Panc1 (cell line): Measurements from ENCODE around the gene ATIC.

Experiments used
- CTCF ChIP-seq: fragments of 450-650 bp; IDR thresholded peaks from 2 replicates; pipeline ENCODE4 v1.5.1; 2017; ENCODE audit warnings: mild to moderate bottlenecking
- POLR2AphosphoS5 ChIP-seq: IDR thresholded peaks from 2 replicates; pipeline ENCODE4 v1.6.1; 2012; ENCODE audit warnings: mild to moderate bottlenecking, low read depth, low read length, moderate library complexity
- REST ChIP-seq, 2 experiments: IDR thresholded peaks; 2 replicates each; pipeline ENCODE4 v1.6.1; 2011 to 2012; ENCODE audit warnings: low read depth in 2 of 2, control low read depth in 1 of 2, low read length in 1 of 2, mild to moderate bottlenecking in 1 of 2, moderate library complexity in 1 of 2; ENCODE audit not compliant: insufficient read depth in 1 of 2

GRCh38 chr2:215379039-215379438 is 67.2 kb downstream of the ATIC start:
- TF ChIP-seq CTCF: no peak
- TF ChIP-seq REST (IDR thresholded peaks at IDR 0.05; ENCODE audit: insufficient read depth in 1 of 2, low read depth in 2 of 2, low read length in 1 of 2): no peak
- no peak for TF ChIP-seq POLR2AphosphoS5
